Measurements from ENCODE around the gene CAMK2G. TPM values are rescaled to one million over a fixed set of nuclear protein-coding genes. Genes with fewer than 3 reads are reported as not detected.
"Not testable (repeated sequence)": the region's sequence is repeated elsewhere in the genome, so short reads cannot be mapped to it uniquely, and the experiment has no call there.

The CAMK2G gene
- 56.1 TPM for total RNA-seq (ENCODE audit: insufficient read depth, low replicate concordance)

GRCh38 chr10:73874267-73875138 lies at the start of gene CAMK2G:
CAMK2G (minus strand) TSS chr10:73874555; CDS start chr10:73874461, 94 bp downstream.
- DNase-seq (ENCODE audit: low spot score), result peak; percentile 87

GRCh38 chr10:73922864-73923133 lies 48.4 kb upstream of the CAMK2G start:
- no peak for DNase-seq (ENCODE audit: low spot score)

- DNase-seq (ENCODE audit: low spot score), result no peak
These were observed 47.9 kb upstream of the CAMK2G start for GRCh38 chr10:73922007-73922863.

GRCh38 chr10:73920089-73920488 lies 45.7 kb upstream of the CAMK2G start:
- peak; percentile 84 for DNase-seq (ENCODE audit: low spot score)

GRCh38 chr10:73919481-73919880 lies 45.1 kb upstream of the CAMK2G start:
- DNase-seq (ENCODE audit: low spot score), result not testable (repeated sequence)

- no peak for DNase-seq (ENCODE audit: low spot score)
These were observed 43.4 kb upstream of the CAMK2G start for GRCh38 chr10:73917566-73918305.

- DNase-seq (ENCODE audit: low spot score), result no peak
These were observed 42.6 kb upstream of the CAMK2G start for GRCh38 chr10:73916761-73917470.

GRCh38 chr10:73915206-73915851 lies 41.0 kb upstream of the CAMK2G start:
- DNase-seq (ENCODE audit: low spot score), result no peak

GRCh38 chr10:73914036-73914435 lies 39.7 kb upstream of the CAMK2G start:
- no peak for DNase-seq (ENCODE audit: low spot score)

GRCh38 chr10:73911553-73912004 lies 37.2 kb upstream of the CAMK2G start:
- no peak for DNase-seq (ENCODE audit: low spot score)

- DNase-seq (ENCODE audit: low spot score), result peak; percentile 49
These were observed 36.6 kb upstream of the CAMK2G start, which contains the start of gene PLAU for GRCh38 chr10:73910764-73911552. PLAU (plus strand) TSS chr10:73911132; CDS start chr10:73911556, 424 bp downstream.

GRCh38 chr10:73910401-73910763 lies 36.0 kb upstream of the CAMK2G start:
- no peak for DNase-seq (ENCODE audit: low spot score)

GRCh38 chr10:73909540-73910115 lies 35.3 kb upstream of the CAMK2G start:
- no peak for DNase-seq (ENCODE audit: low spot score)

- peak; percentile 50 for DNase-seq (ENCODE audit: low spot score)
These were observed 34.6 kb upstream of the CAMK2G start for GRCh38 chr10:73908853-73909539.

GRCh38 chr10:73907841-73908517 lies 33.6 kb upstream of the CAMK2G start:
- peak; percentile 54 for DNase-seq (ENCODE audit: low spot score)

- peak; percentile 94 for DNase-seq (ENCODE audit: low spot score)
These were observed 32.4 kb upstream of the CAMK2G start for GRCh38 chr10:73906524-73907447.

Measured in umbilical cord (tissue), 2 donors.